Tongue (tissue), 1 donor: ENCODE measurements around the gene KLC4. TPM values are rescaled to one million over a fixed set of nuclear protein-coding genes. Genes with fewer than 3 reads are reported as not detected.

Experiments
- total RNA-seq: library from RNA; depleted of rRNA; stranded (reverse); fragments of >200 nt; gene quantifications from one replicate; pipeline ENCODE4 v1.2.3, GENCODE V29; 2014

The KLC4 gene
- total RNA-seq, 1 donor from 2014 or later, result 32.3 TPM

Other genes with a start within 250 kb of the KLC4 start
- gene RPL7L1, start 180.0 kb upstream of the KLC4 start, total RNA-seq, result 134 TPM
- 1.8 TPM for gene PTCRA, start 143.6 kb upstream of the KLC4 start, total RNA-seq
- gene CNPY3, start 130.2 kb upstream of the KLC4 start, total RNA-seq, result 23.7 TPM
- 0.41 TPM for gene GNMT, start 98.9 kb upstream of the KLC4 start, total RNA-seq
- 23.1 TPM for gene PEX6, start 80.5 kb upstream of the KLC4 start, total RNA-seq
- gene PPP2R5D, start 75.1 kb upstream of the KLC4 start, total RNA-seq, result 37.3 TPM
- 23.8 TPM for gene MEA1, start 45.7 kb upstream of the KLC4 start, total RNA-seq
- 249 TPM for gene KLHDC3, start 45.4 kb upstream of the KLC4 start, total RNA-seq
- gene RRP36, start 38.0 kb upstream of the KLC4 start, total RNA-seq, result 45.0 TPM
- 37.4 TPM for gene CUL7, start 5.8 kb upstream of the KLC4 start, total RNA-seq
- gene MRPL2, start 197 bp upstream of the KLC4 start, total RNA-seq, result 20.9 TPM
- 67.8 TPM for gene PTK7, start 16.7 kb downstream of the KLC4 start, total RNA-seq
- gene SRF, start 111.6 kb downstream of the KLC4 start, total RNA-seq, result 28.3 TPM
- 16.3 TPM for gene CUL9, start 122.6 kb downstream of the KLC4 start, total RNA-seq
- gene DNPH1, start 169.8 kb downstream of the KLC4 start, total RNA-seq, result 33.0 TPM
- 0.10 TPM for gene TTBK1, start 183.8 kb downstream of the KLC4 start, total RNA-seq
- gene SLC22A7, start 238.6 kb downstream of the KLC4 start, total RNA-seq, result not detected
- 0.62 TPM for gene CRIP3, start 249.2 kb downstream of the KLC4 start, total RNA-seq